Ectodermal cell (in vitro differentiated cells): ENCODE results near the gene CALHM6.

Experiments
- H3K27ac ChIP-seq: 2 replicates; pipeline ENCODE4 v1.7.0; 2013; ENCODE audit warnings: mild to moderate bottlenecking, low read depth, low read length; ENCODE audit not compliant: insufficient read depth, poor library complexity, severe bottlenecking
- H3K27me3 ChIP-seq: 2 replicates; pipeline ENCODE4 v1.7.0; 2013; ENCODE audit warnings: mild to moderate bottlenecking, low read length; ENCODE audit not compliant: insufficient read depth, control insufficient read depth, poor library complexity, severe bottlenecking
- H3K36me3 ChIP-seq: one replicate; pipeline ENCODE4 v1.7.0; 2013; ENCODE audit warnings: low read length; ENCODE audit not compliant: control insufficient read depth, insufficient read depth
- H3K4me1 ChIP-seq: one replicate; pipeline ENCODE4 v1.7.0; 2013; ENCODE audit warnings: low read length; ENCODE audit not compliant: control insufficient read depth, insufficient read depth
- H3K4me3 ChIP-seq: 2 replicates; pipeline ENCODE4 v1.7.0; 2013; ENCODE audit warnings: low read depth, low read length, control low read depth; ENCODE audit not compliant: insufficient read depth
- H3K9me3 ChIP-seq: 2 replicates; pipeline ENCODE4 v1.7.0; 2013; ENCODE audit warnings: mild to moderate bottlenecking, low read length, moderate library complexity; ENCODE audit not compliant: control insufficient read depth
- WGBS, 2 experiments: methylation state at CpG; one replicate each; pipeline ENCODE4 v1.1.7; 2013; ENCODE audit warnings: missing lambda C conversion rate in 2 of 2; 5-methylcytosine and 5-hydroxymethylcytosine counted together

The CALHM6 gene

GRCh38 chr6:116430860-116431259 lies 30.3 kb upstream of the CALHM6 start:
- no peak overlapping the region for H3K27ac ChIP-seq
- no peaks in the 10 kb centered on the region for H3K27me3 ChIP-seq
- H3K9me3 ChIP-seq, result no peaks in the 10 kb centered on the region
- H3K4me3 ChIP-seq, result no peak overlapping the region
- peaks cover 4% of the 10 kb centered on the region for H3K36me3 ChIP-seq
- WGBS, 2 experiments, result 90 to 92% methylated on average over 4 of the region's 4 CpGs
- no peaks in the 10 kb centered on the region for H3K4me1 ChIP-seq

DNA sequence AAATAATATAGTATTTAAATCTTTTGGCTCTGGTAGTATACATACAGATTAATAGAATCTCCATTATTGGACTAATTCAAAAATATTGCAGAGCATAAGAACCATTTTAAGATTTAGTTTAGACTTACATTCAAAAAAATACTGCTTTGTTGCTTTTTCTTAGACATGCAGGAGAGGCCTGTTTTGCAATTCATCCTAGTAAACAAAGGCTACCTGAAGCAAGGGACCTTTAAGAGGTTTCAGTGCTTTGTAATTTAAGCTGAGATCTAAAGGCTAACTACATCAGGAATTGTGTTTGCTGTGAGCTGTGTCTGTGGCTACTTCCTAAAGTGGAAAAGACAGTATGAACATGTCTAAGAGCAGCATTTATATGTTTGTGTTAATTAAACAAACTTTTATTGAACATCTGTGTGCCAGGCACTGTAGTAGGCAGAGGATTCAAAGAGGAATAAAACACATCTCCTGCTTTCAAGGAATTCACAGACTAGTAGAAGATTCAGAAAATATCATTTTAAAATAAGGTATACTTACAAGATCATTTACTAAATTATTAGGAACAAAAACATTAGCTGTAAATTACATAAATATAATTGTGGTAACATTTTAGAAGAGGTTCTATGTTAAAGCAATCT lies 29.1 kb upstream of the CALHM6 start:
- no peaks in the 10 kb centered on the region for H3K9me3 ChIP-seq
- H3K27ac ChIP-seq, result no peak overlapping the region
- no peaks in the 10 kb centered on the region for H3K27me3 ChIP-seq
- no peaks in the 10 kb centered on the region for H3K36me3 ChIP-seq
- H3K4me1 ChIP-seq, result no peaks in the 10 kb centered on the region
- no peak overlapping the region for H3K4me3 ChIP-seq

DNA sequence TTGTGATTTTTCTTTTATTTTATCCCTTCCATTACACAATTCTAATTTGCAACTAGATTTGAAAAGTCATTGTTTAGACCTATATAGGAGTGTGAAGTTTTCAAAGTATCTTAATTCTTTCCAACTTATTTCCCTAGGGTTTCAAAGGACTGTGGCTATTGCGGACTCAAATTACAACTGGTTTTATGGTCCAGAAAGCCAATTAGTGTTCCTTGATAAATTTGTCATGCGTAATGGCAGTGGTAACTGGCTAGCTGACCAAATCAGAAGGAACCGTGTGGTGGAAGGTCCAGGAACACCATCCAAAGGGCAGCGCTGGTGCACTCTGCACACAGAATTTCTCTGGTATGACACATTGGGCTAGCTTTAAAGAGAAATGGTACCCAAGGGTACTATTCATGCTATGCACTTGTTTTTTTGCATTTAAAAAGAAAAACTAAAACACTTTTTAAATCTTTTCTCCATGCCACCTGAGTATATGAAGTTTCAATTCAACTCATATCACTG lies 27.9 kb upstream of the CALHM6 start:
- Histone ChIP-seq H3K36me3 (no peaks in the 10 kb centered on the region), H3K4me1 (no peaks in the 10 kb centered on the region), H3K27me3 (no peaks in the 10 kb centered on the region), H3K9me3 (no peaks in the 10 kb centered on the region), H3K27ac (no peak overlapping the region), H3K4me3 (no peak overlapping the region)
- 97% methylated on average over 4 of the region's 4 CpGs for WGBS, 2 experiments

DNA sequence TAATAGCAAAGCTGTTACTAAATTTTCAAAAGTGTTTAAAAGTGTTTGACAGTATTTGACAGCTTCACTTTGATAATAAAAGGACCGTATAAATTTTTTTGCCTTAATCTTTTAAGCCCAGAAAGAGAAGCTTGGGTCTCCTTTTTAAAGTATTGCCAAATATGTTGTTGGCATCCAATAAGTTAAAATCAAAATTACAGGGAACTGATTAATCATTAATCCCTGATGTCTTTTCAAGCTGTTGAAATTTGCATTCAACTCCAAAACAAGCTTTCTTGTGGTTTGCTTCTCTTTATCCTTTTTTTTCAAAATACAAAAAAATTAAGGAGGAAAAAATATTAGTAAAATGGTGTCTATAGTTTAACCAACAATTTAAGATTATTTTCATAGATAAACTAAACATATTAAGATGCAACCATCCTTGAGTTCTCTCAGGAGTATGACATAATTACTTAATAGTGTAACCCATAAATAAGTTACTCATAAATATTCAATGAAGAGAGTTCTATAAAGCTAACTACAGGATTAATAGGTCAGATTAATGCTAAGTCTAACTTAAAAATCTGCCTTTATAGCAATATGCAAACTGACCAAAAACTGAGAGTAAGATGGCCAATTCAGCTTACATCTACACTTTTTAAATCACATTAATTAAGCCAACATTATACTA lies 27.0 kb upstream of the CALHM6 start:
- Histone ChIP-seq H3K36me3 (no peaks in the 10 kb centered on the region), H3K9me3 (no peaks in the 10 kb centered on the region), H3K4me3 (no peak overlapping the region), H3K4me1 (no peaks in the 10 kb centered on the region), H3K27me3 (no peaks in the 10 kb centered on the region), H3K27ac (no peak overlapping the region)
- 94 to 100% methylated on average over 1 of the region's 1 CpG for WGBS, 2 experiments

GRCh38 chr6:116436586-116436985 lies 24.6 kb upstream of the CALHM6 start:
- 91 to 94% methylated on average over 7 of the region's 7 CpGs for WGBS, 2 experiments
- H3K27ac ChIP-seq, result no peak overlapping the region
- H3K36me3 ChIP-seq, result no peaks in the 10 kb centered on the region
- no peaks in the 10 kb centered on the region for H3K9me3 ChIP-seq
- H3K4me1 ChIP-seq, result no peaks in the 10 kb centered on the region
- no peak overlapping the region for H3K4me3 ChIP-seq
- H3K27me3 ChIP-seq, result no peaks in the 10 kb centered on the region

DNA sequence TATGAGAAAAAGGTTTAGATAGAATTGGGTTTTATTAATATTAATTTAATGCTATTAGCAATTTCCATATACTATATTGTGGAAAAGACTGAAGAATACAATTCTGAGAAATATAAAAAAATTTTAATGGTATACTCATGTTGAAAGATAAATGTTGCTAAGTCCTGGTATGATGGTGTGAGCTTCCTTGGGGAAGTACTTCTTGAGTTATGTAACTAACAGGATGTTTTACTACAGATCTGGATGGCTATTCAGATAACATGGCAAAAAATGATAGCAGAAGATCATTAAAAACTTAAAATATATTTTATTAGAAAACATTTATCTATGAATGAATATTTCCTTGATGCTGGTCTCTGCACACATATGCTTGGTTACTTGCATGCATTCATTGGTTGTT lies 23.5 kb upstream of the CALHM6 start:
- no peaks in the 10 kb centered on the region for H3K9me3 ChIP-seq
- no peak overlapping the region for H3K27ac ChIP-seq
- no peak overlapping the region for H3K4me3 ChIP-seq
- H3K27me3 ChIP-seq, result no peaks in the 10 kb centered on the region
- no peaks in the 10 kb centered on the region for H3K36me3 ChIP-seq
- no peaks in the 10 kb centered on the region for H3K4me1 ChIP-seq

- no peaks in the 10 kb centered on the region for H3K9me3 ChIP-seq
- no peaks in the 10 kb centered on the region for H3K36me3 ChIP-seq
- 65 to 88% methylated on average over 3 of the region's 6 CpGs for WGBS, 2 experiments
- no peaks in the 10 kb centered on the region for H3K27me3 ChIP-seq
- no peak overlapping the region for H3K27ac ChIP-seq
- H3K4me3 ChIP-seq, result no peak overlapping the region
- H3K4me1 ChIP-seq, result no peaks in the 10 kb centered on the region
These were observed 22.4 kb upstream of the CALHM6 start for GRCh38 chr6:116438590-116439448.

DNA sequence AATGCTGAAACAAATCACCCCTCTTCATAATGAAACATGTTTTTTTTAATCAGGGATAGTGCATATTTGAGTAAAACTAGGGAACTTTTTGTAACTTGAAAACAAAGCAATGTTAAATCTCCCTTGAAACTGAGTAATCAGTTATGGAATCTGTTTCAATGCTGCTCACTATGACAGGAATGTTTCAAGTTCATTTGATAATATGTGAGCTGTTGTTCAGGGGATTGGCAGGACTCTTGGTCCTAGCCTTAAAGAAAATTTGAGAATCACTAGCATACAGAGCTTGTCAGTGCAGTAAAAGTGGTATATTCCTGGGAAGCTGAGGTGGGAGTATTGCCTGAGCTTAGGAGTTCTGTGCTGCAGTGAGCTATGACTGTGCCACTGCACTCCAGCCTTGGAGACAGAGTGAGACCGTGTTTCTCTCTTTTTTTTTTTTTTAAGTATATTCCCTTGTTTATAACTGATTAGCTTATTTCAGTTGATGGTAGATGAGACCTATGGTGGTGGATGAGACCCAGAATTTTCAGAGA lies 21.6 kb upstream of the CALHM6 start:
- Histone ChIP-seq H3K27me3 (no peaks in the 10 kb centered on the region), H3K36me3 (no peaks in the 10 kb centered on the region), H3K27ac (no peak overlapping the region), H3K9me3 (no peaks in the 10 kb centered on the region), H3K4me1 (no peaks in the 10 kb centered on the region), H3K4me3 (no peak overlapping the region)
- WGBS, 2 experiments, result 100% methylated on average over 1 of the region's 1 CpG; no CpG with 5 or more reads in 1 of the 2 experiments

GRCh38 chr6:116443105-116443504 lies 18.1 kb upstream of the CALHM6 start:
- WGBS, 2 experiments, result 97 to 100% methylated on average over 2 of the region's 2 CpGs
- Histone ChIP-seq H3K4me1 (no peaks in the 10 kb centered on the region), H3K27ac (no peak overlapping the region), H3K27me3 (no peaks in the 10 kb centered on the region), H3K9me3 (no peaks in the 10 kb centered on the region), H3K36me3 (no peaks in the 10 kb centered on the region), H3K4me3 (no peak overlapping the region)

GRCh38 chr6:116444092-116444491 lies 17.1 kb upstream of the CALHM6 start:
- WGBS, 2 experiments, result 84 to 93% methylated on average over 1 of the region's 3 CpGs
- Histone ChIP-seq H3K4me3 (no peak overlapping the region), H3K27ac (no peak overlapping the region), H3K9me3 (no peaks in the 10 kb centered on the region), H3K36me3 (no peaks in the 10 kb centered on the region), H3K4me1 (no peaks in the 10 kb centered on the region), H3K27me3 (no peaks in the 10 kb centered on the region)
